Left lobe of liver (tissue), 2 donors: ENCODE measurements around the gene ZBED4. TPM values are rescaled to one million over a fixed set of nuclear protein-coding genes. Genes with fewer than 3 reads are reported as not detected.
"Not testable (repeated sequence)": the region's sequence is repeated elsewhere in the genome, so short reads cannot be mapped to it uniquely, and the experiment has no call there.

ENCODE experiments used
- ATAC-seq: fragments of 200-7000 bp; cut with Tn5 transposase; one replicate; pipeline ENCODE4 v1.9.1; 2020; ENCODE audit warnings: mild to moderate bottlenecking, moderate library complexity
- DNase-seq: peaks from one replicate; pipeline ENCODE4 v3.0.0-alpha.2; 2020; ENCODE audit warnings: low spot score
- total RNA-seq: library from RNA; stranded (reverse); gene quantifications from one replicate; pipeline ENCODE4 v1.2.1, GENCODE V29; 2021
- donor health status: DM: no; HTN: no; CAD: no; lungs with moderate emphysema.
- donor health status: DM: no; HTN: yes; CAD: no.

ZBED4 gene
- total RNA-seq, 1 donor from 2014 or later: 4.7 TPM

DNA sequence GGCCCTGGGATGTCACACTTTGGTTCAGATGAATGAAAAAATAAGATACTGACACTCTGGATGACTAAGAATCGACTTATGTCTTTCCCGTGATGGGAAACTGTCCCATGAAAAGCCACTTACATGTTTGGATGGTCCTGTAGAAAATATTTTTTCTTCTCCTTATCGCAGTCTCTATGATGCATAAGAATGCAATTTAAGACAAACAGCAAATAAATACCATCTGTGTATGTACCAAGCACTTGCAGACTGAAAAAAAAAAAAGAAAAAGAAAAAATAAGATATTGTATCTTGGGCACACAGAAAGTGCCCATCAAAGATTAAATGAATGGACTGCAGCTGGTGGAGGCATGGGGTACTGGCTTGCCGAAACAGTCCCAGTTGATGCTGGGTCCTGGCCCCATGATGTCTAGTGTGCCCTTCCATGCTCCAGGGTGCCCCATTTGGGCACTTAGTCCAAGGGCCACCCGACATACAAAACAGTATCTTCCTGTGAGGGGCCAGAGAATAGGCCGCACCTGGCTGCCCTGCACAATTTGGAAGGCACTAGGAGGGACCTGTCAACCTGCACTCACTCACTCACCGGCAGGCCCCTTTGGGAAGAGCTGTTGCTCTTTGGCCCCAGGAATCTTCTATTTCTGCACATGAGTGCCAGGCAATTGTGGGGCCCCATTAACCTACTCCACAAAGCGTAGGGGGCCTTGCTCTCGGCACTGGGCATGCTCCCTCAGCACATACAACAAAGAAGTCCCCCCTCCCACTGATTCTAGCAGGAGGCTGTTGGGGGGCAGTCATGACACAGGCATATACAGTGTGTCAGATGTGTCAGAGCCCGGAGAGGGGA is 2.5 kb upstream of the ZBED4 start:
- ATAC-seq (no peak), DNase-seq (no peak)

GRCh38 chr22:49852568-49852897 is 1.1 kb upstream of the ZBED4 start:
- not testable (repeated sequence) for DNase-seq, ATAC-seq

DNA sequence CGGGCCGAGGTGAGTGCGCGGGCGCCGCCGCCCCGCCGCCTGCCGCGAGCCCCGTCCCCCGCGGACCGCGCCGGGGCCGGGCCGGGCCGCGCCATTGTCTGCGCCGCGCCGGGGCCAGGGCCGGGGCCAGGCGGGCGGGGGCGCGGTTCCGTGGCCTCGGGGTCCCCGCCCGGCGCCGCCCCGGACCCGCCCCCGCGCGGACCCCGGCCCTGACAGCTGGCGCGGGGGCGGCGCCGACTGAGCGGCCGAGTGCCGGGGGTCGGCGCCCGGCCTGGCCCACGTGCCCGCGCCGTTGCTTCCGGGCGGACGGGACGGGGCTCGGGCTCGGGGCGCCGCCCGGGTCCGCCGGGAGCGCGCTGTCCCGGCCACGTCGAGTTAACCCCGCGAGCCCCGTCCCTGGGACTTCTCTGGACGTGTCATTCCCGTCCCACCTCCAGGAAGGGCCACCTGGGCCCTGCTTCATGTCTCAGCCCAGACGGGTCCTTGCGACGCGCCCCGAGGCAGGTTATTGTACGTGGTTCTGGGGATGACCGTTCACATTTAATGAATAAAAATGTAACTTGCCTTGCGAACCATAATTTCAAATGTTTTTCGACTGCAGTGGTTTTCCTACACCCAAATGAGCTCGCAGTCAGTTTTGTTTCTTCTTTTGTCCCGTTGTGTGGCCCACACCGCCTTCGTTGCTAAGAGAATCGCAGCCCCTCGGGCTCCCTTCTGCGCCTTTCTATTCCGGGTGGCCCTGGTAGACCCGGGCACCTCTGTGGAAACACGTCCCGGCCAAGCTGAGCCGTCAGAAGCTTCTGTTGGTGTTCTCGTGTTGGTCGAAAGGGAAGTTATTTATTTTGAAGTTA is 562 bp downstream of the ZBED4 start:
- peak; percentile 62 for DNase-seq
- ATAC-seq: no peak

DNA sequence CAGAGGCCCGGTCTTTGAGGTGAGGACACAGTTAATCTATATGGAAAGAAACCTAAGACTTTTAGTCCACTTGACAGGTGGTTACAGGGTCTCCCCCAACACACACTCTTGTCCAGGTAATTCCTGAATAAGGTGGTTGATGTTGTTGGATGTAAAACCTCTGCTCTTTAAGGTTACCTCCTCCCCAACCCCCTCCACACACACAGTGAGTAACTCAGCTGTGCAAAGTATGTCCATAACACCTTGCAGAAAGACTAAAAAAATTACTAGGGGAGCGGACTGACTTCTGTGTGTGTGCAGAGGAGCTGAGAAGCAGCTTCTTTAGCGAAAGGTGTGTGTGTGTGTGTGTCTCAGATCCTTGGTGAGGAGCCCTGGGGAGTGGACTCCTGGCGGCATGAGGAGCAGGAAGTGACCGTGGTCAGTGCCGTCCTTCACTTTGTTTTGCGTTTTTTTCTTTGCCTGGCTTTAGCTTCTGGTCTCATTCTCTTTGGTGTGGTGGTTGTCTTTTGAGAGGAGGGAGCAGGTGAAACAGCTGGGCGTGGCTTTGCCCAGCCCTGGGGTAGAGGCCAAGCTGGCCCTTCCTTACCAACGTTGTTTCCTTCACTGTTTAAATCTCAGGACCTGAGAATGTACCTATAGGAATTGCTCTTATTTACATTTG is 1.7 kb downstream of the ZBED4 start:
- no peak for ATAC-seq
- DNase-seq: no peak

DNA sequence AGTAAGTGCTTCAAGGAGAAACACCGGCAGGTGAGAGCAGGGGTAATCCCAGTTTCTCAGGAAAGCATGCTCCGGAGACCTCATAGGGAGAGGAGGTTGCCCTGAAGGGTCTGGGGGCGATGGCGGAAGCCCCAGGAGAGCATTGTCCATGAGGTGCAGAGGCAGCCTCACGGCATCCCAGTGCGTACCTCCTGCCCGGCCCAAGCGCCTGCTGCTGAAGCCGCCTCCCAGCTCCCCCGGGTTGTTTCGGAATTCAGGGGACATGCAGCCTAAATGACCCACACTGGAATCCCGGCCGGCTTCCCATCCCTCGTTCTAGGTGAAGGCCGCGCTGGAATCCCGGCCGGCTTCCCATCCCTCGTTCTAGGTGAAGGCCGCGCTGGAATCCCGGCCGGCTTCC is 2.7 kb downstream of the ZBED4 start:
- DNase-seq: no peak
- no peak for ATAC-seq

GRCh38 chr22:49856766-49857618 is 3.3 kb downstream of the ZBED4 start:
- DNase-seq (no peak), ATAC-seq (no peak)

GRCh38 chr22:49858827-49859226 is 5.2 kb downstream of the ZBED4 start:
- ATAC-seq: no peak
- DNase-seq: no peak

DNA sequence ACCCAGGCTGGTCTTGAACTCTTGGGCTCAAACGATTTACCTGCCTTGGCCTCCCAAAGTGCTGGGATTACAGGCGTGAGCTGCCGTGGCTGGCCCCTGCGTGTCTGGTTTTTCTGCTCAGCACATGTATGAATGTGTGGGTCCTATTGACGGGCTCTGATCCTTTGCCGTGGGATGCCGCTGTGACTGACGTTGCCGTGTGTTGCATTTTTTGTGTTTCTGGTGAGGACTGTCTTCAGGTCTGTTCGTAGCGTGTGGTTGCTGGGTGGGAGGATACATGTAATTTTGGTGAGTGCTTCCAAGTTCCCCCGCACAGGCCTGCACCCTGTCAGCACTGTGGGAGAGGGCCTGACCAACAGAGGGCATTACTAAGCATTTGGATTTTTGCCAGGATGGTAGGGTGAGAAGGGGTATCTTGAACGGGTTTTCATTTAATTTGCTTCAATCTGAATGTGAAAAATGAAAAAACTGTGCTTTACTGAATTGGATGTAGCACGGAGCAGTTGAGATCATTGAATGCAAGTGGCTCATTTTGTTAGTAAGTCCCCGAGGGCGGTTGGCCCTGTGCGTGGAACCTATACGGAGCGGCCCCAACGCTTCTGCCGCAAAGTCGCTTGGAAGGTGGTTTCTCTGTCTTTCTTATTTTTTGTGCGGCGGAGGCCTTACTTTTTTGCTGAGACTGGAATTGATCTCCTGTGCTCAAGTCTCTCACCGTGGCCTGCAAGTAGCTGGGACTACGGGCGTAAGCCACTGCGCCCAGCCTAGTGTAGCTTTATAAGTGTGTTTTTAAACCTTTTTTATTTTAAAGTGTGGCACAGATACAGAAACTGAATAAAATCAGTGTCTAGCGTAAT is 8.2 kb downstream of the ZBED4 start:
- no peak for DNase-seq
- ATAC-seq: no peak

- no peak for DNase-seq
- ATAC-seq: no peak
Observed at GRCh38 chr22:49862496-49862776, 8.8 kb downstream of the ZBED4 start.

DNA sequence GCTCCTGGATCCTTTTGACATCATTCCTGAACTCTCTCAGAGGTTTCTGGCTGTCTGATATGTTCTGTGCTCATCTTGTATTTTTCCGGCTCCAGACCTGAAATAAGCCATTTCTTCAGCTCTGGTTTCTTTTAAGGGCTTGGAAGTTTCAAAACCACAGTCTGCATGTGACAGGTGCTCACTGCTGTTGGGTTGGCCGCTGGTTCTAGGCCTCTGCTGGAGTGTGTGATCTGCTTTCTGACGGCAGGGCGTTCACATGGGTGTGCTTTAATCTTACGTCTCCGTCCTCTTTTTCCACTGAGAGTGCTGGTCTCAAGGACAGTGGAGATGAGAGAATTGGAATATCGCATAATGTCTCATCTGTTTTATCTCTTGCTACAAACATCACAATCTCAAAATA is 10.3 kb downstream of the ZBED4 start:
- DNase-seq (no peak), ATAC-seq (no peak)

DNA sequence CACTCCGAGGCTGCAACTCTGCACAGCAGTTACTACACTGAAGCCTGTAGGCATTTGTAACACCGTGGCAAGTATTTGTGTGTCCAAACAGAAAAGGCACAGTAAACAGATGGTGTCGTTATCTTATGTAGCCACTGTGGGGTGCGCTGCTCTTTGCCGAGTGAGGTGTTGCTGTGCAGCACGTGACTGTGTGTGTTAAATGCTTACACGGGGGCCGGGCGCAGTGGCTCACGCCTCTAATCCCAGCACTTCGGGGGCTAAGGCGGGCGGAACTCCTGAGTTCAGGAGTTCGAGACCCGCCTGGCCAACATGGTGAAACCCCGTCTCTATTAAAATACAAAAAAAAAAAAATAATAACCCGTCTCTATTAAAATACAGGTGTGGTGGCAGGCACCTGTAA is 11.5 kb downstream of the ZBED4 start:
- no peak for ATAC-seq
- DNase-seq: no peak

- no peak for DNase-seq
- ATAC-seq: no peak
Observed at GRCh38 chr22:49866134-49866533, 12.5 kb downstream of the ZBED4 start.

- DNase-seq: no peak
- no peak for ATAC-seq
Observed at GRCh38 chr22:49866646-49867045, 13.0 kb downstream of the ZBED4 start.

- no peak for DNase-seq
- peak; percentile 20 for ATAC-seq
Observed at GRCh38 chr22:49867303-49868265, 13.9 kb downstream of the ZBED4 start.

DNA sequence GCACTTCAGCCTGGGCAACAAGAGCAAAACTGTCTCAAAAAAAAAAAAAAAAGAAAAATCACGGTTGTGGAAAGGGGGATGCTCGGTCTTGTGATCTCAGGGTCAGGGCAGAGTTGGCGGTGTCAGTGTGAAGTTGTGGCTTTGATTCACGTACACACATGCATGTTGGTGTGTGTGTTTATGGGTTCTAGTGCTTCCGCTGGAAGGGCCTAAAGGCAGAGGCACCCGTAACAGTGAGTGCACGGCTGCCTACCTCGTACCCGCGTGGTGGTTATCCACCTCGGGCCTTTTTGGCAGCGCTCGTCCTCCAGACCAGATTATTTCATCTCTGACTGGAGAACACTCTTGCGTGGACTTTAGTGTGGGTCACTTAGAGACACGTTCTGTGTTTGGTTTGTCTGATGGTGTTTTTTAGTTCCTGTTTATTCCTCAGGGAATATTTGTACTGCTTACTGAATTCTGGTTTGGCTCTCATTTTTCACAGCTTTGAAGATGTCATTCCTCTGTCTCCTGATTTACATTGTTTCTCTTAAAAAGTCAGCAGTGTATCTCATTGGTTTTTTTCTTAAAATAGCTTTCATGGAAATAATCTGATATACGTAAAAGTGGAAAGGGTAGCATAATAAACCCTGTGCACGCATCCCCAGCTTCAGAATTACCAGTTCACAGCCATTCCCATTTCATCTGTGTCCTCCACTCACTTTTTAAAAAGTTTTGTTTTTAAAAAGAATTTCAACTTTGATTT is 15.6 kb downstream of the ZBED4 start:
- DNase-seq: no peak
- no peak for ATAC-seq

- DNase-seq (no peak), ATAC-seq (no peak)
Observed at GRCh38 chr22:49869845-49870712, 16.4 kb downstream of the ZBED4 start.

- ATAC-seq: no peak
- no peak for DNase-seq
Observed at GRCh38 chr22:49871482-49871881, 17.8 kb downstream of the ZBED4 start.
